Renal cortical epithelial cell (primary cell): ENCODE measurements around the gene AGAP2. TPM values are rescaled to one million over a fixed set of nuclear protein-coding genes. Genes with fewer than 3 reads are reported as not detected.
A peak's percentile ranks its signal among the peaks of the same experiment; 100 is the strongest.

Experiments
- DNase-seq: peaks from one replicate; pipeline ENCODE4 v3.0.0-alpha.2; 2011; ENCODE audit warnings: low read depth
- total RNA-seq: library from RNA; depleted of rRNA; stranded (reverse); fragments of >200 nt; gene quantifications from 2 replicates; pipeline ENCODE4 v1.2.3, GENCODE V29; 2014

Gene AGAP2
- total RNA-seq, 1 donor from 2014 or later: under 0.01 TPM

DNA sequence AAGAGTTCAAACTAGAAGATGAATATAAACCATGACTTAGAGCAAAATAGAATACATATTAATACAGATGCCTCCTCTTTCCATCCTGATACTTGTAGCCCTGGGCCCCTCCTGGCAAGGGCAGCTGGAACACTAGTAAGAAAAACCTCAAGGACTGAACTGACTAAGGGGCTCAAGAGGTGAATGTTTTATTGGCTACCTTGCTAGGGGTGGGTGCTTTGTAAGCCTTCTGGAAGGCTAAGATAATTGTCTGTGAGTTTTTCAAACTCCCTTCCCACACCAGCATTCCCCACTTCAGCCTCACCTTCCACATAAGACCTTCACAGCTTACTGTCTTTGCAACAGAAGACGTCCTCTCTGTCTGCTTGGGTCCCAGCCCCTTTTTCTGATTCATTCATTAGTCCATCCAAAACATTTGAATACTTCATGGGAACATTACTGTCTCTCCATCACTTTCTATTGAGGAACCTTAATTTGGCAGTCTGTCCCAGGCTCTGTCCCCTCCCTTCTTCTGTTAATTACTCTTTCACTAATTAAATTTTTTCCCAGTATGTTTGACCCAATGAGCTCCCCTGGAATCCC, 15.3 kb upstream of the AGAP2 start:
- no peak for DNase-seq

DNA sequence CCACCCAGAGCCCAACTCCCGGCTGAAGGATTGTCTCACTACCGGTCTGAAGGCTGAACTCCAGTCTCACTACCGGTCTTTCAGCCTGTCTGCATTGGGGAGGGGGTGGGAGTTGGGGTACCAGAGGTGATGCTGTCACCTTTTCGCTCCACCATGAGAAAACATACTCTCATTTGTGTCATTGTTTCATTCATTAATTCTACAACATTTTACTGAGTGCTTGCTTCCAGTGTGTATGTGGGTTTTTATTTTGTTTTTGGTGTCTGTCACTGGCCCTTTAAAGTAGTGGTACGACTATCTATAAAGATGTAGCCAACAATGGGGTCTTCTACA, 14.1 kb upstream of the AGAP2 start:
- no peak for DNase-seq

DNA sequence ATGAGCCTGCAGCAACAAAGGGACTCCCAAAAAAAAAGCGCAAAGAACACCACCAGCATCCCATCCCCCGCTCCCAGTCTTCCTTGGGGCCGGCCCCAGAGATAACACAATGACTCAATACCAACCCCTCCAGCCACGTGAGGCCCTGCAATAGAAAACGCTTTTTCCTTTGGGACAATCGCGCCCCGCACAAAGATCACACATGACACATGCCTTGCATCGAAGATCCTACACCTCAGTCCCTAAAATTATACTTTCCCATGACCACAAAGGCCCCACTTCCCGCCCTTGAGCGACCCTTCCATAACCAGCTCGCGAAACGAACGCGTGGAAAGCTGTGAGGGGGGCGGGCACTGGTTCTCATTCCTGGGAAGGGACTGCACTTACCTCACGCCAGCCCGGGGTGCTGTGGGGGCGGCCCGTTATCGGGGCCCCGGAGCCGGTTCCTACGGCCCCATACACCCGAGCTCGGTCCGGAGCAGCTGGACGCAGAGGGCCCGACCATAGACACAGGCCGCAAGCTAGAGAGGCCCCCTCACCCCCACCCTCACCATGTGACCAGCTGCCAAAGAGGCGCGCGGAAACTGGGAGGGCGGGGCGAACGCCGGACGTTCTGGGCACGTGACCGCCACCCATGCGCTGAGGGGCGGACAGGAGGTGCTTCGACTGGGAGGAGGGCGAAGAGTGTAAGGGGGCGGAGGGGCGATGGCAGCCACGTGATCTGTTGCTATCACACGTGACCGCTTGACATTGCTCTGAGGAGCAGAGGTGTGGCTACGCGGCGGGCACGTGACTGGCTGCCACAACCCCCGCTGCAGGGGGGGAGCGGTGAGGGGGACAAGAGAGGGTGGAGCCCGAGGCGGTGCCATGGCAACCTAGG, 13.5 kb upstream of the AGAP2 start, which contains the start of gene CDK4:
Gene CDK4, minus strand, starts transcription at position 523 of the 880 bp plus-strand sequence. CDS start 593 bp downstream, outside the sequence.
- DNase-seq: peak; percentile 98

DNA sequence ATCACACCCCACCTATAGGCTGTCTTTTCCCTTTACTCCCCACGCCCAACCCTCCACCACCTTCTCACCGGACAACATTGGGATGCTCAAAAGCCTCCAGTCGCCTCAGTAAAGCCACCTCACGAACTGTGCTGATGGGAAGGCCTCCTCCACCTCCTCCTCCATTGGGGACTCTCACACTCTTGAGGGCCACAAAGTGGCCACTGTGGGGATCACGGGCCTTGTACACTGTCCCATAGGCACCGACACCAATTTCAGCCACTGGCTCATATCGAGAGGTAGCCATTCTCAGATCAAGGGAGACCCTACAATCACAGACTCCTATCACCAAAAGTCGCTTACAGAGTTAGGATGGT, 12.9 kb upstream of the AGAP2 start:
- no peak for DNase-seq

DNA sequence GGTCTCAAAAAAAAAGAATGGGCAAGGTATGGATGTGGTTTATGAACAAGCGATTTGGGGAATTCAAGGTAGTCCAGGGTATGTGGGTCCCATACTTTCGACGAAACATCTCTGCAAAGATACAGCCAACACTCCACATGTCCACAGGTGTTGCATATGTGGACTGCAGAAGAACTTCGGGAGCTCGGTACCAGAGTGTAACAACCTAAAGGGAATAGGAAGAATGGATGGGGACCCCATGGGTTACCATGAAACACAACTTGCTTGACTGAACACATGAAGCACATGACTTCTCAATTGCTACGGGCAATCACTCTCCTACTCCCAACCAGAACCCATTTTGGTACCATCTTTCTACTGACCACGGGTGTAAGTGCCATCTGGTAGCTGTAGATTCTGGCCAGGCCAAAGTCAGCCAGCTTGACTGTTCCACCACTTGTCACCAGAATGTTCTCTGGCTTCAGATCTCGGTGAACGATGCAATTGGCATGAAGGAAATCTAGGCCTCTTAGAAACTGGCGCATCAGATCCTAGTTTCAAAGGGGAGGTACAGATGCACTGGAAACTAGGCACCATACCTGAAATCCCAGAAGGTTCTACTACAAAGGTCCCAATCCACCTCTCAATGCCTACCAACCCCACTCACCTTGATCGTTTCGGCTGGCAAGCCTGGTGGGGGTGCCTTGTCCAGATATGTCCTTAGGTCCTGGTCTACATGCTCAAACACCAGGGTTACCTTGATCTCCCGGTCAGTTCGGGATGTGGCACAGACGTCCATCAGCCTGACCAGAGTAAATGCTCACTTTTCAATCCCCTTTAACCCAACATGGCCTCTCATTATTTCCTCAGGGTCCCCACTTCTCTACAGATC, 12.3 kb upstream of the AGAP2 start:
- no peak for DNase-seq

DNA sequence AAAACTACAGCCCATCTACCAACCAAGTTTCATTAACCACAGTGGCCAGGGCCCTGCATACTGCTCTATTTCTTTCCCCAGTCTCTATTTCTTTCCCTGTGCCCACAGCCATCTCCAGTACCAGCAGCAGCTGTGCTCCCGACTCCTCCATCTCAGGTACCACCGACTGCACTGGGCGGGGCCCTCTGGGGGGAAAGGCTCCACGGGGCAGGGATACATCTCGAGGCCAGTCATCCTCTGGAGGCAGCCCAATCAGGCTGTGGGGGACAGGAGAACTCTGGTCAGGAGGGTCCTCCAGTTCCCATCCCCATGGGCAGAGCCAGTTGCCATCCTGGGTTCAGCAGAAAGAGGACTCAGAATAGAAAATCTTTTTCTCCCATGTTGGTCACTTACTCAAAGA, 10.5 kb upstream of the AGAP2 start:
- DNase-seq: no peak

DNA sequence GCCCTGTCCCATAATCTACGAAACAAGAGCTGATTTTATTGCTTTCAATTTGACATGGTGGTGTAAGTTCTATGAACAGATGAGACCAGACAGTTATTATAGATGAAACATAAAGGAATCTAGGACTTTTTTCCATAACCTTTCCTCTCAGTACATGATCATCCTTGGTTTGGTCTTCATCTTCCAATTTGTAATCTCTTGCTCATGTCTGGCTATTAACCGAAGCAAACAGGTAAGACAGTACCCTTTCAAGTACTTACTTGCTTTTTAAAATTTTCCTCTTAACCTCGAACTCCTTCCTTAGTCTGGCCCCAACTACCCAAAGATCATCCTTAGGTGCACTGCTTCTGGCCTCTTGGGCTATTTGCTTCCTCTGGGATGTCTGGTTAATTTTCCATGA, 7.5 kb upstream of the AGAP2 start:
- DNase-seq: no peak

DNA sequence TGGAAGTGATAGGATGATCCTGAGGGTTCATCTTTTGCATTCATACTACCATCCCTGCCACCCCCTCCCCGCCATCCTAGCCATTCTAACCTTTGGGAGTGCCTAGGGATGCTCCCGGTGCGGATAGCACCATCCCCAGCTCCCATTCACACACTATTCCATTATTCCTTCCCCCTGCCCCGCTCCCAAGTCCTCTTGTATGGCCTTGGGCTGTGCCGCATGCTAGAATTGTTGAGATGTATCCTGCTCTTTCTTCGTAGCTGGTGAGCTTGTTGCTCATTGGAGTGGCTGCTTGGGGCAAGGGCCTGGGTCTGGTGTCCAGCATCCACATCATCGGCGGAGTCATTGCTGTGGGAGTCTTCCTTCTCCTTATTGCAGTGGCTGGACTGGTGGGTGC, 6.9 kb upstream of the AGAP2 start:
- no peak for DNase-seq

DNA sequence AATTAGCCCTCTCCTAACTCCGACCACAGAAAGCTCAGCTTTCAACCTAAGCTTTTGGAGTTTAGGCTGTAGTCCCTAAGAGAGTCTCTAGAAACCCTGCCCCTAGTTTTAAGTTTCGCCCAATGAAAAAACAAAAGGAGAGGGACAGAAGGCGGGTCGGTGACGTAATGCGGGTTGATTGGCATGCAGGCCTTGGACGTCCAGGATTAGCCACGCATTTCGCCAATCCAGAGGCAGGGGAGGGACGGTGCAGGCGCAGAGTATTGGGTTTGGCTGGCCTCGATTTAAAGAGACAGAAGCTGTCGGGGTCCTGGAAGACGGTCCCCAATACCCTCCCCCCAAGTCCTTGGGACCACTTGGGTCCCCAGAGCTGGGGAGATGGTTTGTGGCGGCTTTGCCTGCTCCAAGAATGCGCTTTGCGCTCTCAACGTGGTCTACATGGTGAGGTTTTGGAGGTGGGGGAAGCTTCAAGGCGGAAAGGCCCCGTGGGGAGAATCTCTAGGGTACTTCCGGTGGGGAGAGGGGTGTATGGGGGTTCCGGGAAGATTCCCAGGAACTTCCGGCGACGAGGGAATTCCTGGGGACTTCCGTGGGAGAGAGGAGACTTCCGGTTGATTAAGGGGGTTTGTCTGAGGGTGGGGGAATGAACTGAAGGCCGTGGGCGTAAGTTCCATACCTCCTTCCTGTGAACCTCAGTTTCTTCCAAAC, 6.4 kb upstream of the AGAP2 start, which contains the start of gene TSPAN31:
Gene TSPAN31, plus strand, starts transcription at position 263 of the 708 bp plus-strand sequence. Its CDS starts 116 bp downstream, at position 379.
- DNase-seq: peak; percentile 97

DNA sequence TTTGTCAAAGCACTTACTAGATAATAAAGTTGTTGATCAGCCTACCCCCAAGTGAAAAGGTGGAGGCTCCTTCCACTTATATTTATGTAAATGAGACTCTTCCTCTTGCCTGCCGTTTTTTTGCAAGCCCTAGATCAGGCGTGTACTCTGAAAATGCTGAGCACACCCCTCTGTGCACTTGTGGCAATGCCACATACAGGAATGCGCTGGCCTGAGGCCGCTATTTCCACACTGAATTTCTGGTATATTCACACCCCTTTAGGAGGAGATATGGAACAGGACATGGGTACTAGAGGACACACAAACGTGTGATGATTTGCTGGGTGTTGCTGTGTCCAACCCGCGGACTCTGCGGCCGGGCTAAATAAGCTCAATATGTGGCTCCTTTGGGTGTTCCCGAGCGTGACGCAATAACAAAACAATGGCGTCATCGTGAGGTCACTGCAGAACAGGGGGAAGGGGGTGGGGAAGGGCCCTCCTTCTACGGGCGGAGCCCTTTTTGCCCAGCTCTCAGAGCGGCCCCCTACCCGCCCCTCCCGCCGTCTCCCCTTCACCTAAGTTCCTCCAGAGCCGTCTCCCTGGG, 5.7 kb upstream of the AGAP2 start:
- DNase-seq: no peak

DNA sequence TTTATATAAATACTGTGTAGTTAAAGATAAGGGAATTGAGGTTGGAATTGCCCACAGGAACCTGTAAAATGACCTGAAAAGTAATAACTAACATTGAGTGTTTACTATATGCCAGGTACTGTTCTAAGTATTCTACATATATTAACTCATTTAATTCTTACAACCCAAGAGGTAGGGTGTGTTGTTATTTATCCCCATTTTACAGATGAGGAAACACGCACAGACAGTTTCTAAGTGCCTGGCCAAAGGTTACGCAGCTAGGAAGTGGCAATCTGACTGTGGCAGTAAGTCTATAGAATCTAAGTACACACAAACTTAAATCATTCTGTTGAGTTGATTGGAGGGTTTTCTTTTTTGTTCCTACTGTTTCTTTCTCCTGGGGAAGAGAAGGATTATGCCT, 5.2 kb upstream of the AGAP2 start:
- DNase-seq: no peak

DNA sequence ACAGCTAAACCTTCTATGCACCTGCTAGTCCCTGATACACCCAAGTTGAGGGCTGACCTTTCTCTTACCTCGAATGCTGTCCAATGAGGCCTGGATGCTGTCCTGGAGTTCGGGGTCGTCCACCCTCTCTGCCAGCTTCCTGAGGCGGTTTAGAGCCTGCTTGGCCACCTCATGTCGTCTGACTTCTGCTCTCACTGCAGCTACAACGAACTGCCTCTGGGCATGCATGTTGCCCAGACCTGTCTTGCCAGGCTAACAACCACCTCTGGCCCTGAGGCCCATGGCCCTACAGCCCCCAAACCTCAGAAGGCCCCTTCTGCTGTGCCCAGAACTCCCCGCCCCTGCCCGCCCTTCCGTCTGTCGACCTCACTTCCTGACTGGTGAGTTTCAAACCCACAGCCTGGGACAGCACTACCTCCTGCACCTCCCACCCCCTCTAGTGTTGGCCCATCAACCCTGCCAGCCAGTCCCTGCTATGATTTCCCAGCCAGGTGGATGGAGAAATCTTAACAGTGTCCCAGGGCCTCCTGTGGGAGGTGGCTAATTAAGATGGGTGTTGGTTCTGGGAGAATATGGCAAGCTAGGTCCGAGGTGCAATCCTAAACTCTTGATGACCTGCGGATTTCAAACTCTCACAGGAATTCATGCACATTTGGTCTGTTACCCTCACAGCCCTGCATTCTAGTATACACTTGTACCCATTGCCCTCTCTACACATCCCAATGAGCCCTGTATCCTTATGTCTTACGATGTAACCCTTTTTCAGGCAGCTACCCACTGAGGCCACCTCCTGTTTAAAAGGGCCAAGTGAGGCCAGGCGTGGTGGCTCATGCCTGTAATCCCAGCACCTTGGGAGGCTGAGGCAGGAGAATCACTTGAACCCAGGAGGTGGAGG, 3.5 kb upstream of the AGAP2 start:
- DNase-seq: no peak

DNA sequence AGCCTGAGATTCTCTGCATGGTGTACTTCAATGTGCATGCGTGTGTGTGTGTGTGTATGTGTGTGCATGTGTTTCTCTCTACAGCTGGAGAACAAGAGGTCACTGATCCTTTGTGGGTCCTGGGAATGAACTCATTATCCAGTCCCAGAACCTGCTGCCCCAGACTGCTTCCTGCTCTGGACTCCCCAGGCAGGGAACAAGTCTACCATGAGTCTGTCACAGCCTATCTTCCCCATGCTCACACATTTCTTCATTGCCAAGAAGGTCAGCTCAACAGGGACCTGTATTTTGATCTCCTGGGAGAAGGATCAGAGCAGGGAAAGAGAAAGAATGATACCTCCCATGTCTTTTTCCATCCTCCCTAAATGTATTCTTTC, 2.9 kb upstream of the AGAP2 start:
- DNase-seq: no peak

DNA sequence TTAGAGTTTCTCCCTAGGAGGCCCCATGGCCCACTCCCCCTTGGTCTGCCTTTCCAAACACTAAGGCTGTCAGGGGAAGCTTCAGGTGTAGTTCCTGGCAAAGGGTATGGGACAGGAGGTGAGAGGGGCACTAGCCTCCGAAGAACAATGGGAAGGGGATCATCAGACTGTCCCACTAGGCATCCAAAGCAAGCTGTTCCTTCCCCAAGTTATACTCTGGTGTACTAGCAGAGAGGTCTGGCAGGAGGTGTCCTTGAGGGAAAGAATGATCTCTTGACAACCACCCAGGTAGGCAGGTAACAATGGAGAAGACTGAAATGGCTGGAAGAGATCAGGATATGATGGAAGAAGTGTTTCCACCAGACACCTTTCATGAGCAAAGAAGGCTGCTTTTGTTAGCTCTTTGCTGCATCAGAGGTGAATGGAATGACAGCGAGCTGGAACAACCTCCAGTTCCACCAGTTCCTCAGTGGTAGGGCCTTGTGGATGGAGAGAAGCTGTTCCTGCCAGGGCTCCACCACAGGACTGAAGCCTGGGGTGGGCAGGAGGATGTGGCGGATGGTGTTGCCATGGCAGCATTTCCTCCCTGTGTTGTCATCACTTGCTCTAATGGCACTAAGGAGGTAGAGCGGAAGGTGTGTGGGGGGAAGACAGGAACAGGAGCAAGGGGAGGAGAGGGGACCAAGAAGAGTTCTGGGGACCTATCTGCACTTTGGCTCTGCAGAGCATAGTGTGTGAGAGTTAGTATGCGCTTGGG, 2.3 kb upstream of the AGAP2 start:
- DNase-seq: no peak

DNA sequence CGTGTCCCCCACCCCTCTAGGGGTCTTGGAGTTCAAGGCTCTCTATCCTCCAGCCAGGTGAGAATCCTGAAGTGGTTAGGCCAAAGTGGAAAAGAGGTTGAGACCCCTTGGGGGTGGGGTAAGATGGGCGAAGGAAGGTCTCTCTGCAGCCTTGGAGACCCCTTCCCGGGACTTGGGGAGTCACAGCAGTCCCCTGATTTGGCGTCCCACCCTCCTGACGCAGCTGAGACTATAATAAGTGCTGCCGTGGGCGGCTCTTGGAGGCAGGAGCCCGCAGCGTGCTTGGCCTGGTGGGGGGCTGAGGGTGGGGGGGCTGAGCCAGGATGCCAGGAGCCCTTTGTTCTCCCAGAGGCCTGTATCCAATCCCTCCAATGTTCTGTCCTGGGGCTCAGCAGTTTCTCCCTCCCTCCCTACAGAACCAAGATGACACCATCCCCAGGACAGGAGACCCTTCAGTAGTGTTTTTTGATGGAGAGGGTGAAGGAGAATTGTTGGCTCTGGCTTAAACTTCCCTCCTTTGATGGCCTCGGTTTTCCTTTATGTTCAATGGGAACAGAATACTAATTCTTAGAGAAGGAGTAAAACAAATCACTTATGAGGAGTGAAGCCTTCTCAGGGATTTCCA, 1.5 kb upstream of the AGAP2 start:
- DNase-seq: no peak

DNA sequence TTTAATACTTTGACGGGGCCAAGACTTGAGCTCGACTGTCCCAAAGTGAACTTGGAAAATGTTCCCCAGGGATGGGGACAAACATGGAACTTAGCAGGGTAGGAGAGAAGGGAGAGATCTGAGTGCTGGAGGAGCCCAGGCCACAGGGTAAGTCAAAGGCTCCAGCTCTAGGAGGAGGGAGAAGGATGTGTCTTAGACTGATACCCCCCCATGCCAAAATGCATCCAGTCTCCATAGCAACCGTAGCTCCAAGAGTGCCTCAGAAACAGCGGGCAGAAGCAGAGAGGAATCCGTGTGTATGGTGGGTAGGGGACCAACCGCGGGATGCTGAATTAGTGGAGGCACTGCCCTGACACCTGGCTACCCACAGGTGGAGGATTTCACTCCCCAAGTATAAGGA, 845 bp upstream of the AGAP2 start:
- no peak for DNase-seq

DNA sequence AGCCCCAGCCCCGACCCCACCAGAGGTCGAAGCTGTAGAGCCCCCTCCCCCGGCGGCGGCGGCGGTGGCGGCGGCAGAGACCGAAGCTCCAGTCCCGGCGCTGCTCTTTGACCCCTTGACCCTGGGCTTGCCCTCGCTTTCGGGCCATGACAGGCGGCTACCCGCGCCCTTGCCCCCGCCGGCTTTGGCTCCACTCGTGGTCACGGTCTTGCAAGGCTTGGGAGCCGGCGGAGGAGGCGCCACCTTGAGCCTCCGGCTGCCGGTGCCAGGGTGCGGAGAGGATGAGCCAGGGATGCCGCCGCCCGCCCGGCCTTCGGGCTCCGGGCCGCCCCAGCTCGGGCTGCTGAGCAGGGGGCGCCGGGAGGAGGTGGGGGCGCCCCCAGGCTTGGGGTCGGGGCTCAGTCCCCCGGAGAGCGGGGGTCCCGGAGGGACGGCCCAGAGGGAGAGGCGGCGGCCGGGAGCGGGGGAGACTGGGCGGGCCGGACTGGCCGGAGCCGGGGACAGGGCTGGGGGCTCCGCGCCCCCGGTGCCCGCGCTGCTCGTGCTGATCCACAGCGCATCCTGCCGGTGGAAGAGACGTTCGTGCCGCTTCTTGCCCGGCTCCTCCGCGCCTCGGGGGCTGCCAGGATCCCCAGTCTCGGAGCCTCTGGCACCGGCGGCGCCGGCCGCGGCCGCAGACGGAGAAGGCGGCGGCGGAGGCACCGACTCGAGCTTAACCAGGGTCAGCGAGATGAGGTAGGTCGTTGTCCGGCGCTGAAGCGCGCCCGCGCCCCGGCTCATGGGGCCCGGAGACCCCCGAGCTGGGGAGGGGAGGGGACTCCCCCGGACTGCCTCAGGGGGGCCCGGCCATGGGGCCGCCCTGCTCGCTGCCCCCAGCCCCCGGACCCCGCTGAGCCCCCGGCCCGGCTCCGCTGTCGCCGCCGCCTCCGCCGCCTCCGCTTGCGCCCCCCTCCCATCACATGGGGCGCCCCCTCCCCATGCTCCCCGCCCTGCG, 778 bp downstream of the AGAP2 start:
- no peak for DNase-seq
